IPS-20b (cell line): ENCODE measurements around the gene RABEP1.
"Not testable (repeated sequence)": the region's sequence is repeated elsewhere in the genome, so short reads cannot be mapped to it uniquely, and the experiment has no call there.

Experiments used
- H3K27ac ChIP-seq: one replicate; pipeline ENCODE4 v1.5.1; 2013; ENCODE audit warnings: low read length
- H3K27me3 ChIP-seq: 2 replicates; pipeline ENCODE4 v1.6.1; 2013; ENCODE audit warnings: mild to moderate bottlenecking, low read length, inconsistent platforms; ENCODE audit not compliant: insufficient read depth
- H3K36me3 ChIP-seq: 2 replicates; pipeline ENCODE4 v1.6.1; 2013; ENCODE audit warnings: low read depth, mild to moderate bottlenecking, inconsistent platforms, low read length, moderate library complexity; ENCODE audit not compliant: insufficient read depth
- H3K4me1 ChIP-seq: 2 replicates; pipeline ENCODE4 v1.6.1; 2013; ENCODE audit warnings: mild to moderate bottlenecking, control low read depth, inconsistent platforms, low read length, moderate library complexity; ENCODE audit not compliant: insufficient read depth
- H3K4me3 ChIP-seq: 2 replicates; pipeline ENCODE4 v1.5.1; 2013; ENCODE audit warnings: mild to moderate bottlenecking, low read length, inconsistent platforms
- H3K9ac ChIP-seq: 2 replicates; pipeline ENCODE4 v1.6.1; 2013; ENCODE audit warnings: low read depth, mild to moderate bottlenecking, inconsistent platforms, low read length, moderate library complexity
- H3K9me3 ChIP-seq: 2 replicates; pipeline ENCODE4 v1.6.1; 2013; ENCODE audit warnings: mild to moderate bottlenecking, low read depth, low read length, inconsistent platforms; ENCODE audit not compliant: insufficient read depth

The RABEP1 gene

GRCh38 chr17:5431234-5431633 lies 149.2 kb downstream of the RABEP1 start:
- not testable (repeated sequence) for H3K27ac ChIP-seq, H3K9me3 ChIP-seq
- peaks cover 96% of the 10 kb centered on the region for H3K36me3 ChIP-seq

DNA sequence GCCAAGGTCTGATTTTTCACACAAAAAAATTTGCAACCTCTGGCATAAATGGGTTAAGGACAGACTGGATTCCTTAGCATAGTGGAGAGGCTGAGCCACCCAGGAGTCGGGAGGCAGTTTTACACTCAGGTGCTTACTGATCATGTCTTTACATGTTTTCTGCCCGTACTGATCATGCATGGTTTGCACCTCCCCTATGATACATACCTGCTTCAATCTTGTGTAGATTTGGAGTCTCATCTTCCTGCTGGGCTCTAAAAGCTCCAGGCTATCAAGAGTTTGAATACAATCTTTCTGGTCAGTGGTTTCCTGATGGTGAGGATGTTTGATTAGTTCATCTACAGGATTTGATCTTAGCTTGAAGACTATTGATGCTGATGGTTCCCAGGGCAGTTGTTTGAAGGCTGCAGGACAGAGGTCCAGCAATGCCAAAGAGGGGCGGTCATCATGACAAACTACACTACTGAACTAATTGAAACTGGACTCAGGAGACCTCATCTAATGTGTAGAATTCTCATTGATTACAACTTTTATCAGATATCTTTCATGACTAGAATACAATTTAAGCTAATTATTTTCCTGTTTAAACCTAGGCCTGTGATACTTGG lies 150.0 kb downstream of the RABEP1 start:
- H3K9ac ChIP-seq, result no peak overlapping the region
- H3K4me1 ChIP-seq, result no peaks in the 10 kb centered on the region
- H3K27me3 ChIP-seq, result no peaks in the 10 kb centered on the region
- H3K9me3 ChIP-seq, result no peaks in the 10 kb centered on the region
- peaks cover 96% of the 10 kb centered on the region for H3K36me3 ChIP-seq
- no peak overlapping the region for H3K4me3 ChIP-seq
- no peak overlapping the region for H3K27ac ChIP-seq

More at GRCh38 chr17:5431234-5431633, 149.2 kb downstream of the RABEP1 start:
- not testable (repeated sequence) for H3K4me3 ChIP-seq, H3K27me3 ChIP-seq, H3K4me1 ChIP-seq, H3K9ac ChIP-seq

DNA sequence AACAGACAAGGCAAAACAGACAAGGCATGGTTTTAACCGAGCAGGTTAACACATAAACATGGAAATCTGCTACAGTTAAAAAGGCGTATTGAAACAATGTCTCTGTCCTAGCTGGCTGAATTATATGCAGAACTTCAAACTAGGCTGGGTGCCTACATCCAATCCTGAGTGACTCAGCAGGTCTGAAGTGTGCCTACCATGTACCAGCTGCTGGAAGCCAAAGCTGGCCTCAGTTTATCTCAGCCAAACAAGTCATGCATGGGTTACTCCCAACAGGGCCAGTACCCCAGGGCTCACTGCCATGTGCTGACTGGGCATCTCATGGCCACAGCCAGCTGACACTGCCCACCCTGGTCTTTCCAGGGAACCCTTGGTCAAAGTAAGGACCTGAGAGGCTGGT lies 152.9 kb downstream of the RABEP1 start:
- H3K4me1 ChIP-seq, result peaks cover 7% of the 10 kb centered on the region; the same call in 1 of the 2 replicates
- H3K36me3 ChIP-seq, result peaks cover 82% of the 10 kb centered on the region
- no peaks in the 10 kb centered on the region for H3K27me3 ChIP-seq
- H3K9ac ChIP-seq, result no peak overlapping the region
- no peak overlapping the region for H3K27ac ChIP-seq
- H3K4me3 ChIP-seq, result no peak overlapping the region
- H3K9me3 ChIP-seq, result no peaks in the 10 kb centered on the region
